Mucosa of rectum (tissue), 2 donors: ENCODE results near the gene HORMAD2.
A peak's percentile ranks its signal among the peaks of the same experiment; 100 is the strongest.

ENCODE experiments used
- H3K27ac ChIP-seq, 2 donors: one replicate each; pipeline ENCODE4 v1.7.0; 2013; ENCODE audit warnings: inconsistent platforms in 2 of 2, low read depth in 2 of 2, low read length in 2 of 2
- H3K27me3 ChIP-seq, 2 donors: one replicate each; pipeline ENCODE4 v1.7.0; 2013; ENCODE audit warnings: low read length in 2 of 2; ENCODE audit not compliant: control insufficient read depth in 2 of 2, insufficient read depth in 2 of 2
- H3K36me3 ChIP-seq, 2 donors: one replicate each; pipeline ENCODE4 v1.7.0; 2013; ENCODE audit warnings: low read length in 2 of 2; ENCODE audit not compliant: control insufficient read depth in 2 of 2, insufficient read depth in 2 of 2
- H3K4me1 ChIP-seq, 2 donors: one replicate each; pipeline ENCODE4 v1.7.0; 2013; ENCODE audit warnings: low read length in 2 of 2, mild to moderate bottlenecking in 1 of 2; ENCODE audit not compliant: control insufficient read depth in 2 of 2, insufficient read depth in 2 of 2
- H3K4me3 ChIP-seq, 2 donors: one replicate each; pipeline ENCODE4 v1.7.0; 2013; ENCODE audit warnings: low read length in 2 of 2
- H3K9ac ChIP-seq, 2 donors: one replicate each; pipeline ENCODE4 v1.7.0; 2013; ENCODE audit warnings: low read length in 2 of 2, low read depth in 1 of 2, mild to moderate bottlenecking in 1 of 2
- H3K9me3 ChIP-seq, 2 donors: one replicate each; pipeline ENCODE4 v1.7.0; 2013; ENCODE audit warnings: low read length in 2 of 2; ENCODE audit not compliant: control insufficient read depth in 2 of 2
- donor health status: healthy.
- donor health status: Normal muscosa, but diverticular disease.

Gene HORMAD2, protein sequence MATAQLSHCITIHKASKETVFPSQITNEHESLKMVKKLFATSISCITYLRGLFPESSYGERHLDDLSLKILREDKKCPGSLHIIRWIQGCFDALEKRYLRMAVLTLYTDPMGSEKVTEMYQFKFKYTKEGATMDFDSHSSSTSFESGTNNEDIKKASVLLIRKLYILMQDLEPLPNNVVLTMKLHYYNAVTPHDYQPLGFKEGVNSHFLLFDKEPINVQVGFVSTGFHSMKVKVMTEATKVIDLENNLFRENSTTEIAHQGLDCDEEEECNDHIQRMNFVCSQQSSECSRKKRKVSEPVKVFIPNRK

DNA sequence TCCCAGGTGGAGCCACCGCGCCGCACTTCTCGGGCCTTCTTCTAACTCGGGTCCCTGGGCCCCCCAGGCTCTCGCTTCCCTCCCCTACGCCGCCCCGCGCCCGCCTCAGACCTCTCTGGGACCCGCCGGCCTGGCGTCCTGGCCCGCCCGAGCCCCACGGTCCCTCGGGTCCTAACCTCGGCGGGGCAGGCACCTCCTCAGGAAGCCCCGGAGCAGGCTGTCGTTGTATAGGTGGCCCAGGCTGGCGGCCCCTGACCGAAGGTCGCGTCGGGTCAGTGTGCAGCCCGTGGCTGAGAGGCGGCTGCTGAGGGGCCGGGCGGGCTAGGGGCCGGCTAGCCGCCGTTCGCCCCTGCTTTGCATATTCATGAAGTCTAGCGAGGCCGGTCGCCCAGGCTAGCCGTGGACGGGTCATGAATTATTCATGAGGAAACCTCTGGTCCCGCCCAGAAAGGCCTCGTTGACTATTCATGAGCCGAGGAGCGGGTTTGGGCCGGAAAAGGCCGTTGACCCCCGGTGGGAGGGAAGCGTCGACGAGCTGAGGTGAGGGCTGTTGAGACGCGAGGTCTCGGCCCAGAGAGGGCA is at the start of gene HORMAD2:
TSS of gene HORMAD2 (plus strand) at position 513 of the 582 bp plus-strand sequence. CDS start 13,489 bp downstream, outside the sequence.
- Histone ChIP-seq H3K27me3 (peaks cover 0 to 2% of the 10 kb centered on the region in 2 donors), H3K4me3 (peak within 1 kb of the TSS in 1 of 2 donors; percentile 20), H3K36me3 (no peaks in the 10 kb centered on the region), H3K9me3 (no peaks in the 10 kb centered on the region), H3K9ac (no peak within 1 kb of the TSS), H3K4me1 (no peaks in the 10 kb centered on the region), H3K27ac (no peak within 1 kb of the TSS)

DNA sequence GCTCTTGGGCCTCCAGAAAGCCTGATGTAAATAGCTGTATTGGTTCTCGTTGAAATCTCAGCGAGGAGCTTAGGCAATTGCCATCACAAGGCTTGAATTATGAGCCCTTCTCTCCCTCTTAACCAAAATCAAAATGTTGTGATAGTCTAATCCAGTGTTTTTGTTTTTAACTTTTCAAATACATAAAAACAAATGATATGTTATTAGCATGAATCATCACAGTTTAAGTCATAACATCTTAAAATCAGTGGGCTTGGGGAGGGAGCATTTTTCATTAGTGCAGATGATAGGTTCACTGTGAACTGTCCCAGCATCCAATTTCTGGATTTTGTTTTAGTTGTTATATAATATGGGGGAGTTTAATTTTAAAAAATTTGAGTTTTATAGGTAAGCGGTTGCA is 48.9 kb upstream of the HORMAD2 start:
- H3K36me3 ChIP-seq = peaks cover 7 to 18% of the 10 kb centered on the region in 2 donors
- H3K4me3 ChIP-seq = no peak overlapping the region
- no peaks in the 10 kb centered on the region for H3K9me3 ChIP-seq
- H3K9ac ChIP-seq = no peak overlapping the region
- H3K4me1 ChIP-seq = peaks cover 8% of the 10 kb centered on the region in 2 donors
- H3K27ac ChIP-seq = no peak overlapping the region
- no peaks in the 10 kb centered on the region for H3K27me3 ChIP-seq

DNA sequence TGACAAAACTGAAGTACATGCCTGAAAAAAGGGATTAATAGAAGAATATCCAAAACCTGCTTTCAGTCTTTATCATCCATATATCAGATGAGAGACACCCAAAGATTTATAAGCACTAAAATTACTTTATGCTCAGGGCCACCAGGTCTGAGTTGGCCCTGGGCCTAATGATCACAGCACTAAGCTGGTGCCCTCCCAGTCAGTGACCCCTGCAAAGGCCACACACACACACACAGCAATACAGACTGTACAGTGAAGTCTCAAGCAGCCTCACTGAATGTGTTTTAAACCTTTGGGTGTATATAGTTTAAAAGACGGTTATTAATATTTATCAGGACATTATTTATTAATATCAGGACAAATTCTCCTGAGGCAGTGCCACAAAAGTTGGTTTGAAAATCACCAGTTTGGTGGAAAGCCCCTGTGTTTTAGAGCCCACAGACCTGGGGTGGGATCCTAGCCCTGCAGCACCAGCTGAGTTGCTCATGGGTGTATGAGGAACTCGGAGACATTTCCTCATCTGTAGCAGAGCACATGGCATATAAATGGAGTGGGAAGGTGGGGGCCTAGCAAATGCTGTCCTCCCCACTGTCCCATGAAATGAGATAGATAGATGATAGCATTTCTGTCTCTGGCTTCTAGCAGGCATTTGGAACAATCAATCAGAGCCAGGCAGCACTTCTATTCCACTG is 48.4 kb upstream of the HORMAD2 start:
- peaks cover 5 to 12% of the 10 kb centered on the region in 2 donors for H3K36me3 ChIP-seq
- no peak overlapping the region for H3K27ac ChIP-seq
- H3K4me3 ChIP-seq = no peak overlapping the region
- no peak overlapping the region for H3K9ac ChIP-seq
- no peaks in the 10 kb centered on the region for H3K9me3 ChIP-seq
- H3K27me3 ChIP-seq = no peaks in the 10 kb centered on the region
- H3K4me1 ChIP-seq = peaks cover 3 to 5% of the 10 kb centered on the region in 2 donors

DNA sequence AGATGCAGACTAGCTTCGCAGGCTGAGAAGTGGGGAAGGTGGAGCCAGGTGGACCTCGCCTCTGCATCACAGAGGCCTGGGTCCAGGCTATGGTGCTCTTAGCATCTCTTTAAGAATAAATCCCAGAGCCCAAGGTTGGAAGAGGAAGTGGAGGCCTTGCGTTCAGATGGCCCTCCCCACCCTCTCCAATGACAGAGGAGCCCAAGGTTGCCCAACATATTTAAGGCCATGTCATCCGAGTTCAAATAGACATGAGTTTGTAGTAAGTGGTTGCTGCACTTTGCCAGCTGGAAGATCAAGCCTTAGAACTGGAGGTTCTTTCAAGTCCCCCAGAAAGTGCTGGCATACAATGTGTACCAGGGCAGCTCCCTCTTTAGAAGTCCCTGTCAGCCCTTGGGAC is 47.1 kb upstream of the HORMAD2 start:
- no peak overlapping the region for H3K9ac ChIP-seq
- H3K27ac ChIP-seq = no peak overlapping the region
- no peak overlapping the region for H3K4me3 ChIP-seq
- H3K36me3 ChIP-seq = peaks cover 4 to 5% of the 10 kb centered on the region in 2 donors
- no peaks in the 10 kb centered on the region for H3K27me3 ChIP-seq
- peaks cover 0 to 2% of the 10 kb centered on the region in 2 donors for H3K4me1 ChIP-seq
- H3K9me3 ChIP-seq = no peaks in the 10 kb centered on the region

DNA sequence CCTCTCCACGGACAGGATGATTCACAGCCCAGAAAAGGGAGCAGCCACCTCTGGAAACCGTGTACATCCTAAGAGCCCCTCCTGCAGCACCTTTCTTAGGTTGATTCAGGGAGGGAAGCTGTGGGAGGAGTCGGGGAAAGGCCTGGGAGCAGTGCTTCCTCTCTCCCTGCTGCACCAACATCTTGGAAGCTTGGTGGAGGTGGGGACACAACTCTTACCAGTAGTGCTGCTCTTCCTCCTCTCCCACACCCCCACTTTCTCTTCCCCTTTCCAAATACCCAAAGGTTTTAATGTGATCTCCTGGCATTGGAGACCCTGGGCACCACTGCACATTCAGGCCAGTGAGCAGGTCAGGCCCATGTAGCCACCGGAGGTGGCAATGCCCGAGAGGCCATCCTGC is 46.4 kb upstream of the HORMAD2 start:
- no peaks in the 10 kb centered on the region for H3K36me3 ChIP-seq
- no peak overlapping the region for H3K27ac ChIP-seq
- no peaks in the 10 kb centered on the region for H3K9me3 ChIP-seq
- H3K27me3 ChIP-seq = no peaks in the 10 kb centered on the region
- H3K4me3 ChIP-seq = no peak overlapping the region
- H3K9ac ChIP-seq = no peak overlapping the region
- H3K4me1 ChIP-seq = peaks cover 0 to 2% of the 10 kb centered on the region in 2 donors

DNA sequence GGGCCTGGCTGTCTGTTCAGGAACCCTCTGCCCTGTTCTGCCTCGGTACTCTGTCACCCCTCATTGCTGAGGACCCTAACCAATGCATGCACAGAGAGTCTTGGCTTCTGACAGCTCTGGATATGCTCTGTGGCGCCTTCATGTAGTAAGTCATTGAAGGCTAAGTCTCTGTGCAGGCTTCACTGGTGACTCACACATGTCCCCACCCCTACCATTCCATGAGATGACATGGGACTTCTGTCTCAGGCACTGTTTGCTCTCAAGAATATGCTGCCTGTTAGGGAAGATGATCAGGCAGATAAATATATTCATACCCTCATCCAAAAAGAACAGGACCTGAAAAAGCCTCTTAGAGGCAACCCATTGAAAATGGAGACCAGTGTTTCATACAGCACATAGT is 43.6 kb upstream of the HORMAD2 start:
- H3K4me3 ChIP-seq = no peak overlapping the region
- no peaks in the 10 kb centered on the region for H3K9me3 ChIP-seq
- H3K9ac ChIP-seq = no peak overlapping the region
- peak overlapping the region in 1 of 2 donors; percentile 5 for H3K27ac ChIP-seq
- no peaks in the 10 kb centered on the region for H3K36me3 ChIP-seq
- no peaks in the 10 kb centered on the region for H3K27me3 ChIP-seq
- H3K4me1 ChIP-seq = peaks cover 0 to 2% of the 10 kb centered on the region in 2 donors

DNA sequence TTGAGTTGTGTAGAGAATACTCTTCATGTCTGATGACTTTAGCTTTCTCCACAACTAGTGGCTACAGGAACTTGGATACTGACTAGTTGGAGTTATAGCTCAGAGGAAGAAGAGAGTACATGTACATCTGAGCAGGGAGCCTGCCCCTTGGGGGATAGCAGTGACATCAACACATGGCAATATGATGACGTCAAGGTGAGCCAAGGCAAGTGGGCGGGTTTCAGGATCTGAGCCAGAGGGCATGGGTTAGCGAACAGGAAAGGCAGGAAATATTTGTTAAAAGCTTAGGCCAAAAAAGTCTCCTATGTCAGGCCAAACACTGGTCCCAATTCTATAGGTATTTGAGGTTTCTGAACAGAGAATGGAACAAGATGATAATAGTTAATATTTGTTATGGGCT is 42.0 kb upstream of the HORMAD2 start:
- Histone ChIP-seq H3K4me3 (no peak overlapping the region), H3K4me1 (peaks cover 0 to 2% of the 10 kb centered on the region in 2 donors), H3K27me3 (no peaks in the 10 kb centered on the region), H3K9ac (no peak overlapping the region), H3K27ac (no peak overlapping the region), H3K36me3 (no peaks in the 10 kb centered on the region), H3K9me3 (no peaks in the 10 kb centered on the region)

DNA sequence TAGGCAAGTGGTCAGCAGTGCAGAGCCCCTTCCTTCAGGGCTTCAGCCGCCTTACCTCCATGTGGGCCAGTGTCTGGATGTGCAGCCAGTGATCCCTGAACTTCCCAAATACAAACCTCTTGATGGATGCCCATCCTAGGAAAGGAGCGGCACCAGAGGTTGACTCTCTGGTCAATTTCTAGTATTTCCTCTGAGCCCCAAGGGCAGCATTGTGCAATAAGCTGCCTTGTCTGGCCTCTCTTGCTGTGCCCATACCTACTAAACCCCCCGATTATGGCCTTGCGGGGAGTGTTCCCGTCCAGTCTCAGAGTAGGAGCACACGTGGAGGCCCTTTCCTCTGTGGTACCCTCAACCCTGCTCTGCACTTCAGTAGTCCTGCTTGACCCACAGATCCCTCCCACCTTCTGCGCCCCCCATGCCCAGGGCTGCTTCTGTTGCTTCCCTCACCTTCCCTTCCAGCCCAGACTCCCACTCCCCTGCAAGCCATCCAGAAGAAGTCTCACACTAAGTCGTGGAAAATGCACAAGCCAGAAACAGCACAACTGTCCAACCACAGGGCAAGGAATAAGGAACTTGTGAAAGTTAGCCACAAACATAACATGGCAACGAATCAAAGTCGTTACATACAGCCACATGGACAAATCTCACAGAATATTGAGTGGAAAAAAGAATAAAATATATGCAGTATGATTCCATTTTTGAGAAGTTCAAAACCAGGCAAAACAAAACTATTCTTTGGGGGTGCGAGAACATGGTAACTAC is 39.6 kb upstream of the HORMAD2 start:
- Histone ChIP-seq H3K36me3 (no peaks in the 10 kb centered on the region), H3K4me1 (peaks cover 8 to 14% of the 10 kb centered on the region in 2 donors)

DNA sequence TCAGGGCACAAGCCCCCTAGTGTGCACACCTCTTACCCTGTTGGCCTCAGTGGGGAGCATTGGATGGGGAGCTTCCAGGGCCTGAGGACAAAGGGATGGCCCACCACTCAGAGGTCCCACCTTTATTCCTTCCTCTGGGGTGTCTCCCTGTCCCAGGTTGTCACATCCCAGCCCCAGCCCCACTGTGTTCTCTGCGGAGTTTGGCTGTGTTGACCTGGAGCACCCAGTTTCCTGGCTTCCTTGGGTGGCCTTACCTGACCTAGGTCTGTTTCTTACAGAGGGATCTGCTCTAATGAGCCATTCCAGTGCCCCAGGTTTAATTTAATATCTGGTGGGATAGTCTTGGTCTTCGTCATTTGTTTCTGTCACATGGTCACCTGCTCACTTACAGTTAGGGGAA is 38.8 kb upstream of the HORMAD2 start:
- Histone ChIP-seq H3K9me3 (no peaks in the 10 kb centered on the region), H3K36me3 (no peaks in the 10 kb centered on the region), H3K4me3 (no peak overlapping the region), H3K4me1 (peaks cover 8 to 13% of the 10 kb centered on the region in 2 donors), H3K9ac (no peak overlapping the region), H3K27me3 (no peaks in the 10 kb centered on the region), H3K27ac (no peak overlapping the region)

More for the DNA sequence above, 39.6 kb upstream of the HORMAD2 start:
- Histone ChIP-seq H3K27ac (no peak overlapping the region), H3K9ac (no peak overlapping the region), H3K9me3 (no peaks in the 10 kb centered on the region), H3K27me3 (no peaks in the 10 kb centered on the region), H3K4me3 (no peak overlapping the region)
